ENCODE data around the gene SOX6.
A peak's percentile ranks its signal among the peaks of the same experiment; 100 is the strongest.

SOX6 gene

DNA sequence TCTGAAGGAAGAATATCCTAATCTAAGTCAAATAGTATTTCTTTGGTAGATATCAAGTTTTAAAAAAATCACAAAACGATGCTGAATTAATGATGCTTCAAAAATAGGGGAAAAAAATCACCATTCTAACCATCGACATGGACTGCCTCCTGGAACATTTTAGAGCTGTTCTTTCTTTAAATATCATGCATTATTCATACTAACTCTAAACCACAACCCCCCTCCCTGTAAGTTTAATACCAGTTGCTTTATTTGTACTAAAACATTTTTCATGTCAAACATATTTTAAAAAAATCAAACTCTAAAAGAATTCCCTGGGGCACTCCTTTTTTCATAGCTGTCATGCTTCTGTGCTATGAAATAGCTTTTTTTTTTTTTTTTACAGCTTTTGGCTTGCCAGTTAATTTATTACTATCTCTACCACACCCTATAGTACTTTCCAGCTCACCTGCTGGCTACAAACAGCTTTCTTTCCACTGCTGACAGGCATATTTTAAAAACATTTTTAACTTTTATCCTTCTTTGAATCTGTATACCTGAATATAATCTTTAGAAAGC lies 256.9 kb downstream of the SOX6 start:
- H3K36me3 Mint-ChIP-seq (ENCODE audit: low read depth), result peaks cover 16% of the 10 kb centered on the region
- H3K27ac Mint-ChIP-seq, result peak overlapping the region in 2 of 3 experiments; percentile 4 to 23
- no peaks in the 10 kb centered on the region for H3K27me3 Mint-ChIP-seq (ENCODE audit: low read depth)
- TF ChIP-seq, protein P1, sequence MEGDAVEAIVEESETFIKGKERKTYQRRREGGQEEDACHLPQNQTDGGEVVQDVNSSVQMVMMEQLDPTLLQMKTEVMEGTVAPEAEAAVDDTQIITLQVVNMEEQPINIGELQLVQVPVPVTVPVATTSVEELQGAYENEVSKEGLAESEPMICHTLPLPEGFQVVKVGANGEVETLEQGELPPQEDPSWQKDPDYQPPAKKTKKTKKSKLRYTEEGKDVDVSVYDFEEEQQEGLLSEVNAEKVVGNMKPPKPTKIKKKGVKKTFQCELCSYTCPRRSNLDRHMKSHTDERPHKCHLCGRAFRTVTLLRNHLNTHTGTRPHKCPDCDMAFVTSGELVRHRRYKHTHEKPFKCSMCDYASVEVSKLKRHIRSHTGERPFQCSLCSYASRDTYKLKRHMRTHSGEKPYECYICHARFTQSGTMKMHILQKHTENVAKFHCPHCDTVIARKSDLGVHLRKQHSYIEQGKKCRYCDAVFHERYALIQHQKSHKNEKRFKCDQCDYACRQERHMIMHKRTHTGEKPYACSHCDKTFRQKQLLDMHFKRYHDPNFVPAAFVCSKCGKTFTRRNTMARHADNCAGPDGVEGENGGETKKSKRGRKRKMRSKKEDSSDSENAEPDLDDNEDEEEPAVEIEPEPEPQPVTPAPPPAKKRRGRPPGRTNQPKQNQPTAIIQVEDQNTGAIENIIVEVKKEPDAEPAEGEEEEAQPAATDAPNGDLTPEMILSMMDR (IDR thresholded peaks at IDR 0.05; ENCODE audit: unreplicated experiment in 3 of 3), result no peak
- H3K4me1 Mint-ChIP-seq, result peaks cover 25% of the 10 kb centered on the region
- H3K9me3 Mint-ChIP-seq, result peaks cover 15% of the 10 kb centered on the region
- H3K4me3 Mint-ChIP-seq, result no peak overlapping the region

GRCh38 chr11:16098526-16099205 lies 257.7 kb downstream of the SOX6 start:
- Mint-ChIP-seq H3K36me3 (ENCODE audit: low read depth) (peaks cover 13% of the 10 kb centered on the region), H3K4me3 (no peak overlapping the region), H3K27ac (peak overlapping the region in 2 of 3 experiments; percentile 17 to 23), H3K27me3 (ENCODE audit: low read depth) (no peaks in the 10 kb centered on the region), H3K9me3 (peaks cover 14% of the 10 kb centered on the region), H3K4me1 (peaks cover 29% of the 10 kb centered on the region)
- TF ChIP-seq, protein P1 (IDR thresholded peaks at IDR 0.05; ENCODE audit: unreplicated experiment in 3 of 3), result no peak

DNA sequence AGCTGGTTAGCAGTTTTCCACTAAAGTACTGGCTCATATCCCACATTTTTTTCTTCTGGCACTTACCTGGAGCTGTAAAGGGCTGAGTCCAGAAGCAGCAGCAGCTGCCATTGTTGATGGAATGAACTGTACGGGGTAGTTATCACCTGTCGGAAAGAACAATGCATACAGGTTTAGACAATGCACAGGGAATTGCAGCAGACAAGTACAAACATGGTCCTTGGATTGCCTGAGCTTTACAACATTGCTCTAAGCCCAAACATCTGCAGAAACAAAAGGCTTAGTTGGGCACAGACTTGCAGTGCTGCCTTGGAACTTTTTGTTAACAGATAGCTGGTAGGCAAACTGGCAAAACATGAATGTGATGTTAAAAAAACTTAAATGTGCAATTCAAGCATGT lies 258.8 kb downstream of the SOX6 start:
- Mint-ChIP-seq H3K4me3 (no peak overlapping the region), H3K36me3 (ENCODE audit: low read depth) (peaks cover 2% of the 10 kb centered on the region), H3K27me3 (ENCODE audit: low read depth) (no peaks in the 10 kb centered on the region), H3K9me3 (peaks cover 2% of the 10 kb centered on the region), H3K4me1 (peaks cover 40% of the 10 kb centered on the region), H3K27ac (no peak overlapping the region)
- TF ChIP-seq, protein P1 (IDR thresholded peaks at IDR 0.05; ENCODE audit: unreplicated experiment in 3 of 3), result no peak

DNA sequence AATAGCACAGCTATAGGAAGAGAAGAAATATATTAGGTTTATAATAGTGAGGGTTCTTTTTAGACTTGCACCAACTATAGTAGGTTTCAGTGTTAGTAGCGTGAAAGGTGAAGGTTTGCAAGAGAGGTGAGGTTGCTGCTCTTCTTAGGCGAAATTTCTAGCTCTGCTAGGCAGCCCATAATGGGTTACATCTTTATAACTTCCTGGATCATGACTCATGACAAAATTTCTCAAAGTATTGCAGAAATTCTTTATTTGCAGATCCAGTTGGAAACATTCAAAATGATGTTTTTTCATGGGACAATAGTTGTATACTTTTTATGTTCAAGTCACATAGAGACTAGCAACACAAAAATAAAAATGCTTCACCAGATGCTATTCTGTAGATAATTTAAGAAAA lies 260.0 kb downstream of the SOX6 start:
- Mint-ChIP-seq H3K9me3 (no peaks in the 10 kb centered on the region), H3K27ac (no peak overlapping the region), H3K4me3 (no peak overlapping the region), H3K27me3 (ENCODE audit: low read depth) (no peaks in the 10 kb centered on the region), H3K36me3 (ENCODE audit: low read depth) (no peaks in the 10 kb centered on the region), H3K4me1 (peaks cover 40% of the 10 kb centered on the region)
- TF ChIP-seq, protein P1 (IDR thresholded peaks at IDR 0.05; ENCODE audit: unreplicated experiment in 3 of 3), result no peak

- H3K27ac Mint-ChIP-seq, result no peak overlapping the region
- H3K4me1 Mint-ChIP-seq, result peaks cover 40% of the 10 kb centered on the region
- H3K4me3 Mint-ChIP-seq, result no peak overlapping the region
- H3K9me3 Mint-ChIP-seq, result no peaks in the 10 kb centered on the region
- H3K36me3 Mint-ChIP-seq (ENCODE audit: low read depth), result no peaks in the 10 kb centered on the region
- no peaks in the 10 kb centered on the region for H3K27me3 Mint-ChIP-seq (ENCODE audit: low read depth)
- TF ChIP-seq, protein P1 (IDR thresholded peaks at IDR 0.05; ENCODE audit: unreplicated experiment in 3 of 3), result no peak
Observed at GRCh38 chr11:16095756-16096155, 260.6 kb downstream of the SOX6 start.
